GM19099 (cell line): Measurements from ENCODE around the gene GNAI1.

ENCODE experiments used
- POLR2A ChIP-seq: IDR thresholded peaks from 3 replicates; pipeline ENCODE4 v1.6.1; 2011; ENCODE audit warnings: low read depth; ENCODE audit not compliant: insufficient read length; ENCODE audit errors: extremely low read depth

Gene GNAI1

DNA sequence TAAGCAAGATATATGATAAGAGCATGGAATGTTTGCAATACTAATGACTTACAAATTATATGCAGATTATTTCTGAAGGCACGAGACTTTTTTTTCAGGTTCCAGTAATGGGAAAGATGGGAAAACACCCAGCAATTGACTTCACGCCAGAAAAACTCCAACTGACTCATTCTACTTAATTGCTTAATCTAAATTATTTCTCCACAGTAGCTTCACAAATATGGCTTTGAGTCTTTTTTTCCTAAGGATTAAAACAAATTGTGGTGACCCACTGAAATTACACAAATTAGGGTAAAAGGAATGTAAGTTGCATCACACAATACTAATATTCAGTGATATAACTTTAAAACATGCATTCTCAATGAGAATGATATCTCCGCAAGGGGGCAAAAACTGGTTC lies 138.7 kb downstream of the GNAI1 start:
- TF ChIP-seq POLR2A = no peak

DNA sequence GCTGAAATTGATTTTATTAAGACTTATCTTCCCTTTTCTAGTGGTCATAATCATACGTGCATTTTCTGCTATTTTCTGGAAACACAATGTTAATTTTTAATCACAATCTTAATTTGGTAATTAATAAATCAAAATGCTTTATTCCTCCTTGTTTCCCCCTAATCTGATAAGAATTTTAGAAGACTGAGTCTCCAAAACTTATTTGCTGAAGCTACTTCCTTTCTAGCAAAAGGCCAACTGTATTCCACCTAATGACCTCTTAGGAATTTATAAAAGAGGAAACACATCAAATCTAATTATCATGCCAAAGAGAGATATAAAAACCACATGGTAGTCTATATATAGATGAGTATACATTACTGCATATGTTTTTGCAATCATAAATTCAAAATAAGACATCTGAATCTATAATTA lies 140.6 kb downstream of the GNAI1 start:
- no peak for TF ChIP-seq POLR2A
